IPS-18a (cell line): ENCODE measurements around the gene COL5A1.
"Not testable (repeated sequence)": the region's sequence is repeated elsewhere in the genome, so short reads cannot be mapped to it uniquely, and the experiment has no call there.

Experiments
- H3K27ac ChIP-seq: one replicate; pipeline ENCODE4 v1.5.1; 2013; ENCODE audit warnings: low read length
- H3K27me3 ChIP-seq: one replicate; pipeline ENCODE4 v1.6.1; 2013; ENCODE audit warnings: mild to moderate bottlenecking, low read length; ENCODE audit not compliant: control insufficient read depth, insufficient read depth
- H3K36me3 ChIP-seq: one replicate; pipeline ENCODE4 v1.6.1; 2013; ENCODE audit warnings: low read depth, low read length; ENCODE audit not compliant: control insufficient read depth
- H3K4me1 ChIP-seq: one replicate; pipeline ENCODE4 v1.6.1; 2013; ENCODE audit warnings: low read depth, low read length; ENCODE audit not compliant: control insufficient read depth
- H3K4me3 ChIP-seq: one replicate; pipeline ENCODE4 v1.5.1; 2013; ENCODE audit warnings: low read length
- H3K9ac ChIP-seq: one replicate; pipeline ENCODE4 v1.6.1; 2013; ENCODE audit warnings: mild to moderate bottlenecking, low read length, moderate library complexity
- H3K9me3 ChIP-seq: one replicate; pipeline ENCODE4 v1.6.1; 2013; ENCODE audit warnings: low read depth, low read length; ENCODE audit not compliant: control insufficient read depth

Gene COL5A1

GRCh38 chr9:134666831-134667230 lies 25.2 kb downstream of the COL5A1 start:
- Histone ChIP-seq H3K27me3 (no peaks in the 10 kb centered on the region), H3K4me3 (no peak overlapping the region), H3K4me1 (no peaks in the 10 kb centered on the region), H3K36me3 (no peaks in the 10 kb centered on the region), H3K9ac (no peak overlapping the region), H3K9me3 (no peaks in the 10 kb centered on the region), H3K27ac (no peak overlapping the region)

- not testable (repeated sequence) for H3K4me3 ChIP-seq, H3K9ac ChIP-seq, H3K4me1 ChIP-seq, H3K36me3 ChIP-seq, H3K9me3 ChIP-seq, H3K27ac ChIP-seq, H3K27me3 ChIP-seq
Observed at GRCh38 chr9:134668977-134669376, 27.4 kb downstream of the COL5A1 start.

GRCh38 chr9:134669399-134669955 lies 27.9 kb downstream of the COL5A1 start:
- Histone ChIP-seq H3K4me1 (no peaks in the 10 kb centered on the region), H3K27me3 (no peaks in the 10 kb centered on the region), H3K27ac (no peak overlapping the region), H3K36me3 (no peaks in the 10 kb centered on the region), H3K9ac (no peak overlapping the region), H3K9me3 (no peaks in the 10 kb centered on the region), H3K4me3 (no peak overlapping the region)

- no peak overlapping the region for H3K4me3 ChIP-seq
- H3K27ac ChIP-seq, result no peak overlapping the region
- H3K9me3 ChIP-seq, result no peaks in the 10 kb centered on the region
- H3K4me1 ChIP-seq, result no peaks in the 10 kb centered on the region
- no peak overlapping the region for H3K9ac ChIP-seq
- no peaks in the 10 kb centered on the region for H3K36me3 ChIP-seq
- H3K27me3 ChIP-seq, result no peaks in the 10 kb centered on the region
Observed at GRCh38 chr9:134670042-134670525, 28.5 kb downstream of the COL5A1 start.

GRCh38 chr9:134670851-134671281 lies 29.3 kb downstream of the COL5A1 start:
- no peak overlapping the region for H3K27ac ChIP-seq
- H3K4me1 ChIP-seq, result no peaks in the 10 kb centered on the region
- H3K27me3 ChIP-seq, result no peaks in the 10 kb centered on the region
- H3K9ac ChIP-seq, result no peak overlapping the region
- H3K4me3 ChIP-seq, result no peak overlapping the region
- H3K9me3 ChIP-seq, result no peaks in the 10 kb centered on the region
- no peaks in the 10 kb centered on the region for H3K36me3 ChIP-seq

GRCh38 chr9:134671341-134672113 lies 29.9 kb downstream of the COL5A1 start:
- no peak overlapping the region for H3K4me3 ChIP-seq
- no peaks in the 10 kb centered on the region for H3K27me3 ChIP-seq
- no peak overlapping the region for H3K9ac ChIP-seq
- H3K4me1 ChIP-seq, result no peaks in the 10 kb centered on the region
- no peaks in the 10 kb centered on the region for H3K36me3 ChIP-seq
- H3K9me3 ChIP-seq, result no peaks in the 10 kb centered on the region
- no peak overlapping the region for H3K27ac ChIP-seq

- no peaks in the 10 kb centered on the region for H3K9me3 ChIP-seq
- H3K4me1 ChIP-seq, result no peaks in the 10 kb centered on the region
- H3K27ac ChIP-seq, result no peak overlapping the region
- no peaks in the 10 kb centered on the region for H3K27me3 ChIP-seq
- no peak overlapping the region for H3K9ac ChIP-seq
- no peak overlapping the region for H3K4me3 ChIP-seq
- no peaks in the 10 kb centered on the region for H3K36me3 ChIP-seq
Observed at GRCh38 chr9:134676361-134676760, 34.8 kb downstream of the COL5A1 start.

- H3K9ac ChIP-seq, result no peak overlapping the region
Observed at GRCh38 chr9:134676886-134677285, 35.3 kb downstream of the COL5A1 start.

GRCh38 chr9:134677743-134678142 lies 36.1 kb downstream of the COL5A1 start:
- Histone ChIP-seq H3K9ac (no peak overlapping the region), H3K27ac (no peak overlapping the region), H3K4me1 (no peaks in the 10 kb centered on the region), H3K36me3 (no peaks in the 10 kb centered on the region), H3K4me3 (no peak overlapping the region), H3K27me3 (no peaks in the 10 kb centered on the region), H3K9me3 (no peaks in the 10 kb centered on the region)

More at GRCh38 chr9:134676886-134677285, 35.3 kb downstream of the COL5A1 start:
- H3K9me3 ChIP-seq, result no peaks in the 10 kb centered on the region
- no peaks in the 10 kb centered on the region for H3K4me1 ChIP-seq
- no peak overlapping the region for H3K4me3 ChIP-seq
- H3K27me3 ChIP-seq, result no peaks in the 10 kb centered on the region
- H3K27ac ChIP-seq, result no peak overlapping the region
- H3K36me3 ChIP-seq, result no peaks in the 10 kb centered on the region

- no peaks in the 10 kb centered on the region for H3K9me3 ChIP-seq
- no peaks in the 10 kb centered on the region for H3K36me3 ChIP-seq
- no peaks in the 10 kb centered on the region for H3K4me1 ChIP-seq
- no peak overlapping the region for H3K9ac ChIP-seq
- H3K4me3 ChIP-seq, result no peak overlapping the region
- no peaks in the 10 kb centered on the region for H3K27me3 ChIP-seq
- H3K27ac ChIP-seq, result no peak overlapping the region
Observed at GRCh38 chr9:134678206-134678605, 36.6 kb downstream of the COL5A1 start.

- H3K4me3 ChIP-seq, result no peak overlapping the region
- no peak overlapping the region for H3K9ac ChIP-seq
- H3K27ac ChIP-seq, result no peak overlapping the region
- no peaks in the 10 kb centered on the region for H3K9me3 ChIP-seq
- no peaks in the 10 kb centered on the region for H3K4me1 ChIP-seq
- H3K27me3 ChIP-seq, result no peaks in the 10 kb centered on the region
- no peaks in the 10 kb centered on the region for H3K36me3 ChIP-seq
Observed at GRCh38 chr9:134678666-134679443, 37.3 kb downstream of the COL5A1 start.
